Left kidney (tissue), 2 donors: ENCODE results near the gene TTC29. TPM values are rescaled to one million over a fixed set of nuclear protein-coding genes. Genes with fewer than 3 reads are reported as not detected.
"Not testable (repeated sequence)": the region's sequence is repeated elsewhere in the genome, so short reads cannot be mapped to it uniquely, and the experiment has no call there.

Experiments used
- DNase-seq: peaks from one replicate; pipeline ENCODE4 v3.0.0-alpha.2; 2013
- polyA plus RNA-seq: library from polyadenylated mRNA; unstranded; fragments of 120-200 nt; gene quantifications from one replicate; pipeline ENCODE4 v1.2.1, GENCODE V29; 2013; ENCODE audit not compliant: insufficient read length

The TTC29 gene
- polyA plus RNA-seq, 1 donor: 2.1 TPM

DNA sequence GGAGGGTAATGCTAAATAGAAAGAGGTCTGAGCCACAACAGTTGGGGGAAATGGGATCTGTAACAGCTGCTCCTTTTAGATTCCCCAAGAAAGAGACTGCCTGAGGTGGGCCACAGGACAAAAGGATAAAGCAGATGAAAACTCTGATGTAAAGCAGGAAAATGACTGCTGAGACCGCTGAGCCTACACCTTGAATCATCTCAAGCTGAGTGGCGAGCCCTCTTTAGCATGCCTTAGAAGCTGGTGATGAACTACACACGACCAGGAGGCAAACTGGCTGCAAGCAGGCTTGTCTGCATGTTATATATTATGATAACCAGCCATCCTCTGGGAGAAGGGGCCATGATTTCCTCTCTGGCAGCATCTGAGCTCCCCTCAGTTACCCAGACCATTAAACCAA lies 88.4 kb downstream of the TTC29 start:
- no peak for DNase-seq

DNA sequence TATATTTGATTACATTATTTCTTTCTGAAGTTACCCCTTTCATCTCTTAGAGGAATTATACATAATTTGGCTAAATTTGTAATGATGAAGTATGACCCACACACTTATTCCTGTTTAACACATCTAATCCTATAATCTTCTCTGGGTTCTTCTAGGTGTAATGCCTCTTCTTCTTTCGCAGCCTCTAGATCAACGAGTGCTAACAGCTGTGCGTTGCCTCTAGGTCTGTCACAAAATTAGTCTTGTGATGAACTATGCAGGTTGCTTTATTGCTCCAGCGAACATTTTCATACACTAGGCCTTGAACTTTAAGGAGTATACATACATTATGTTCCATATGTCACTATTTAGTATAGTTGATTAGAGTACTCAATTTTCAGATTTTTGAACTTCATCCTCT lies 89.9 kb downstream of the TTC29 start:
- no peak for DNase-seq

DNA sequence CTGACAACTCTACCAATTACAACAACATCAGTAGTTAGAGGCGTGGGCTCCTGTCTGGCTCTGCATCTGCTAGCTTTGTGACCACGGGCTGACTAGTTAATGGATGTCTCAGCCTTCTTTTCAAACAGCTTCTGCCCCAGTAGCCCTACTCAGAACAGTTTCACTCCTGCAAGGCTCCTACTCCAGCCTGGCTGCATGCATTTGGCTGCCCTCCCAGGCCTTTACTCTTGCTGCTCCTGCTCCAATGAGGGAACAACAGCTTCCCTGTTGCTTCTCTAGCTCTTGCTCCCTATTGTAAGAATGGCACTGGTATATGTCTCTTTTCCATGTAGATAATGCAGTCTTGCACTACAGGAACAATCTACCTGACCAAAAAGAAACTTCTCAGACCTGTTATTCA lies 93.3 kb downstream of the TTC29 start:
- no peak for DNase-seq

DNA sequence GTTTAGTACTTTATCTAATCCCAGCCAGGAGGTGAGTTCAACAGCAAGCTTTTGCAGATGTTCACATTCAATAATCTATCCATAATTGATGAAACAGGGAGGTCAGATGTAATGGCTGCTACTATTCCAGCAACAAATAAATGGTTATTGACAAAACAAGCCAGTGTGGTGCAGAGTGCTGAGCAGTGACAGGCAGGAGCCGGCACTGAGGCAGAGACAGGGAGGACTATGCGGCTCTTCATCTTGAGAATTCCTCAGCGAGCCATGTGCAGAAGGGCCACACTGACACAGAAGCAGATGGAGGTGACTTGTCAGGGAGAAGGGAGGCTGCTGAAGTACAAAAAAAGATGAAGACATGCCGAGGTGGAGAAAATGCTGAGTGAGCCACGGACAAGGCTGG lies 98.3 kb downstream of the TTC29 start:
- no peak for DNase-seq

DNA sequence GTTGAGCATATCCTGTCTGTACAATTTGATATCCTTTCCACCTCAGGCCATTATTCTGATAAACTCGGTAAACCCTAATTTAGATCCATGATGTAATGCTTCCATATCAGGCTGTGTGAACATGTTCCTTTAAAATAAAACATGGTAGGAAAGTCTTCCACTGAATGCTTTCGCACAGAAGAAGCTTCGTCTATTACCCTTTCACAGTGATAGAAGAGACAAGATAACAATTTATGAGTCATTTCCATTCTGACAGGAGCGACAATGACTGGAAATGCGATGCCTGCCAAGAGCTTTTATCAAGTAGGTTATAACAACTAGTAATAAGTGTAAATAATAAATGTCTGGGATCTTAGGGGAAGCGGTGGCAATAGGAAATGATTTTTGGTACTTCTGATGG lies 98.8 kb downstream of the TTC29 start:
- DNase-seq: no peak

DNA sequence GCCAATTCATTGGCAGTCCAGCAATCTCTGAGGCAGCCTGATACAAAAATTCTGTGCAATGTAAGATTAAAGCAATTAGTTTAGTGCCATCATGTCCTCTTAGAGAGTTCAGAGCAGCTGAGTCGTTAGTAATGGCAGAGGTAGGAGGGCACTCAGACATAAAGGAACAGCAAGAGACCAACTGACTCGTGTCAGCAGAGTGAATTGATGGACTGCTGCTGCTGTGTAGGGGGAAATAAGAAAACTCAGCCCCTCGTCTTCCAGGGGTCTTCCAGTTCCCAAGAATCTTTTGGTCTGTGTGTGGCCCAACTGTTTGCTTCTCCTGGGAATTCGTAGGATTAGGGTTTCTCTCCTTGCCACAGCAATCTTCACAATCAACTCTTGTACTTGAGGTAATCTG lies 100.9 kb downstream of the TTC29 start:
- DNase-seq: no peak

DNA sequence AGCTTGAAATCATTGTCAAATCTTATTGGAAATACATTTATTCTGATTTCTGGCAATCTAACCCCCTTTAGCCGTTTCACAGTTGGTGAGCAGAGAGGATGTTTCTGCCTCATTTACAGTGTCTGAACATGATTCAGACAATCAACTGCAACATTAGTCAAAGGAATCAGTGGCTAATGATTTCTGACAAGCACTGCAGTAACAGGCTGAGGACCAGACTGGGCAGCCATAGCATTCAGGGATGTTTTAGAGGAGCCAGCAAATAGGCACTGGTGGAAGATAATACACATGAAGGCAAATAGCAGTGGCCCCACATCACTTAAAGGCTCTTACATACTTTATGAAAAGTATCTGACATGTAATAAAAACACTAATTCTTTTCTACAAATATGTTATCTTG lies 102.8 kb downstream of the TTC29 start:
- DNase-seq: no peak

DNA sequence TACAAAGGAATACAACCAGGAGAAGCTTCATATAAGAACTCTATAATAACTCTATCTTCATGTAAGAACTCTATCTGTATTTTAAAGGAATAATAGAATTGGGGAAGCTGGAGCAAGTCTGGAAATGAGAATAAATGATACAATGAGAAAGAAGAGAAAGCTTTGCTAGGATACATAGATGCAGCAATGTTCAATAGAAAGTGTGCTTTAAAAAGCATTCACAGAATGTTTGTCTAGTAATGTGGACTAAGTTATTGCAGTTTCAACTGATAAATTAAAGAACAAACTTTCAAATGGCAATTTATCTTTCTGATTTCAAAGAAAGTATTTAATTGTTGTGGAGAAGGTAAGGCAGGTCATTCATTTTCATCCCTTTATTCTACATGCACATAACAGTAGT lies 104.9 kb downstream of the TTC29 start:
- DNase-seq: no peak

DNA sequence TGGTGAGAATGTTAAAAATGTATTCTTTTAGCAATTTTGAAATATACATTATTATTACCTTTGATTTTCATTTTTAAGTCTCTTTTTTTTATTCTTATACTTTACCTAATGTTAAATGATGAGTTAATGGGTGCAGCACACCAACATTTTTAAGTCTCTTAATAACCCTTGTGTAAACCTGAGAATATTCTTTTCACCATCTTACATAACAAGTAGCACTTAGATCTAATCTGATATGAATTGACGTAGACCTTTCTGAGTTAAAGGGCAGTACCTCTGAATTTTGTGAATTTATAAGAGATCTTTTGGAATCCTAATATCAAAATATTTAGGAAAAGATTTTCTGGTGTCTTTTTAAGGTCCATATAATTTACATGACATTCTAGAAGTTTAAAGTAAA lies 110.6 kb downstream of the TTC29 start:
- no peak for DNase-seq

DNA sequence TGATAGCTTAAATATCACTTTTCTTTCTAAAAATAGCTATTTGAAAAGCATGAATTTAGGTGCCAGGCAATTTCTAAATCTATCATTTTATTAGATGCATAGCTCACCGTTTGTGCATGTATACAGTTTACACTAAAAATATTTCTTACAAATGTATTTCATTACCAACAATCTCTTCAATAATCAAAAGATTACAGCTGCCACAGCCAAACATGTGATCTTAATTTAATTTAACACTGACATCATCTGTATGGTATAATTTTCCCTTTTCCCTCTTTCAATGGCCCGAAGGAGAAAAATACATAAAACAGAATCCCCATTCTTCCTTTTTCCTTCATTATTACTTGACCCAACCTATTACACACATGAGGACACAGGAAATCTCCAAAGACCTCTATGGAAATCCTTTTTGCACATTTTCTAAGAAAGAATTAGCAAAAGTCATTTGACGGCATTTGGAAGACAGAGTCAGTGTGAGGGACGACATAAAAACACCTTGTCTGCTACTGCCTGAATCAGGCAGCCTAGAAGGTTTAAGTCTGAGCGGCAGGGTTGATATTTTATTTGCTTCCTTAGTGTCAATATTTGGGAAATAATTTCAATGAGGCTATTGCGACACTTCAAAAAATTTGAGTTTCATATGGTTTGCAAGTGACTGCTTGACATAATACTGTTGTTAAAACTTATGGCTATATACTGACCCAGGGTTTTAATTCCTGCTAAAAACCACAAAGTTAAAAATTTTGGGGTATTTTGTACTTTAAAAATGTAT lies 111.2 kb downstream of the TTC29 start:
- no peak for DNase-seq

DNA sequence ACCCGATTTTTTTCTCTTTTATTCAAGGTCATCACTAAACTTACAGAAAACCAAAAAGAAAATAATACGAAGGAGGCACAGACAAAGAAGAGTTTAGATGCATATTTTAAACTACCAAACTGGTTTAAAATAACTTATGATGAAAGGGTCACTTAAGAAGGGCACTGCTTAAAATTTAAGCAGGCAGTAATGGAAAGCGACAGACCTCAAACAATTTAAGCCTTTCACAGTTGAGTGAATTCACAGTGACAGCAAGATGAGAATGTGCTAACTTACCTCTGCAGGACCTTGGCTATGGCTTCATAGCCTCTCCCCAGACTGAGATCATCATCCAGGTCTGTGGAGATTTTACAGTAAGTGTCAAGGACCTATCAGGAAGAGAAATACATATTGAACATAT lies 112.1 kb downstream of the TTC29 start:
- DNase-seq: no peak

DNA sequence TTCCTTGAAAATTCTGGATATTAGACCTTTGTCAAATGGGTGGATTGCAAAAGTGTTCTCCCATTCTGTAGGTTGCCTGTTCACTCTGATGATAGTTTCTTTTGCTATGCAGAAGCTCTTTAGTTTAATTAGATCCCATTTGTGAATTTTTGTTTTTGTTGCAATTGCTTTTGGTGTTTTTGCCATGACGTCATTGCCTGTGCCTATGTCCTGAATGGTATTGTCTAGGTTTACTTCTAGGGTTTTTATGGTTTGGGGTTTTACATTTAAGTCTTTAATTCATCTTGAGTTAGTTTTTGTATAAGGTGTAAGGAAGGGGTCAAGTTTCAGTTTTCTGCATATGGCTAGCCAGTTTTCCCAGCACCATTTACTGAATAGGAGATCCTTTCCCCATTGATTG lies 122.7 kb downstream of the TTC29 start:
- DNase-seq: not testable (repeated sequence)

DNA sequence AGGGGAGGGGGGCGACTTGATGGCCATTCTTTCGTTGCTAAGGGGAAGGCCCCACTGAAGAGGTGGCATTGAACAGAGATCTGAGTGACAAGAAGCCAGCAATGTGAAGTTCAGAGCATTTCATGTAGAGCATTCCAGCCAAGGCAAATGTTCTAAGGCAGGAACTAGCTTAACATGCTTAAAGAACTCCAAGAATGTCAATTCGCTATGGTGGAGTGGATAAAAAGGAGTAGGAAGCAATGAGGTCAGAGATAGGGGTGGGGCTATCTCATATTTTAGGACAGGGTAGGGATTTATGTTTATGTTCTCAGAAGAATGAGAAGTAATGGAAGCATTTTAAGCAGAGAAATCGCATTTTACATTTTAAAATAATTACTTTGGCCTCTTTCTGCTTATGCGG lies 130.9 kb downstream of the TTC29 start:
- DNase-seq: no peak

DNA sequence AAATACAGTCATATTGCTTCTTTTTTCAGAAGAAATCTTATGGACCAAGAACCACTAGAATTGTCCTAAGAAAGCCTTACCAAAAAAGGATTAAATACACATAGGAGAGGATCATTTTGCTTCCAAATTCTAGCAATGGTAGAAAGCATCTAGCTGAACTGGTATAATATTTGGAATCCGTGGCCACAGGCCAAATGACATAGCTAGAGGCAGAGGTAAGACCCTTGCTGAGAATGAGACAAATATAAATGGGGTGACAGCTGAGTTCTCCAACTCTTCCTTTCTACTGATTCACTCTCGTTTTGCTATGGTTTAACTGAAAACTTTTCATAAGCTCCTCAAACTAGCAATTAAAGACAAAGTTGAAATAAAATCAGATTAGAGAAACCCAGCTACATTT lies 150.0 kb downstream of the TTC29 start:
- no peak for DNase-seq

DNA sequence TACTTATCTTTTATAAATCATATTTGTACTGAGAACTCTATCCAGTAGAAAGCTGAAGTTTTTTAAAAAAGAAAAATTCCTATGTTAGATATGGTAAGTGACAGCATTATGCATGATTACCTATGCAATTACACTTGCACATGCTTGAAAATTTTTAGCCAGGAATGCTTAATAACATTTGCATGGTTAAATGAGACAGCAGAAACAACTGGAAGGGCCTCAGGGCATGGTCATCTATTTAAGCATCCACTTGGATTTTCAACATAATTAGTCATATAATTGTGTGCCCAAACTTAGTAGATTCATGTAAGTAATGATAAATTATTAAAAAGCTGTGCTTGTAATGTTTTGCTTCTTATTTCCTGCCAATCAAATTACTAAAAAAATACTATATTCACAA lies 151.9 kb downstream of the TTC29 start:
- DNase-seq: no peak

DNA sequence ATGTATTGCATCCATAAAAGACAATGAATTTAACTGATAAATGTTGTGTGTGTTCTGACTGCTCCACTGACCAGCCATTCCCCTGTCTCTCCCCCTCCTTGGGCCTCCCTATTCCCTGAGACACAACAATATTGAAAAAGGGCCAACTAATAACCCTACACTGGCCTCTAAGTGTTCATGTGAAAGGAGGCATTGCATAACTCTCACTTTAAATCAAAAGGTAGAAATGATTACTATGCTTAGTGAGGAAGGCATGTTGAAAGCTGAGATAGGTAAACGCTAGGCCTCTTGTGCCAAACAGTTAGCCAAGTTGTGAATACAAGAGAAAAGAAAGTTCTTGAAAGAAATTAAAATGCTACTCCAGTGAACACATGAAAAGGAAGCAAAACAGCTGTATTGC lies 154.2 kb downstream of the TTC29 start:
- DNase-seq: no peak

DNA sequence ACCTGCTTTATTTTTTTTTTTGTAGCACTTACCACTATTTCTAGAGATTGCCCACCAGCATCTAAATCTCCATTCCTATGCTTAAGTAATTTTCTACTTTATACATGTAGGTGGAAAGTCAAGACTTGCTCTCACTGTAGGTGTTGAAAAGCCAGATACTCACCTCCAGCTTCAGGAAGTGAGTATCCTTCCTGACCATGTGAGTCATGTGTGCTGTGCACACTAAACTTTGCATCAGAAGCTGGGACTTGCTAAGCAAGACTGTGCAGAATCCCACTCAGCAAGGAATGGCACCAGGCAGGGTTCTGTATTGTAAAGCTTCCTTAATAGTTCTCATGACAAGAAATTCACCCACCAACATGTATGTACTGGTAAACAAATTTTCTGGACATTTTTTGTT lies 155.1 kb downstream of the TTC29 start:
- DNase-seq: no peak

DNA sequence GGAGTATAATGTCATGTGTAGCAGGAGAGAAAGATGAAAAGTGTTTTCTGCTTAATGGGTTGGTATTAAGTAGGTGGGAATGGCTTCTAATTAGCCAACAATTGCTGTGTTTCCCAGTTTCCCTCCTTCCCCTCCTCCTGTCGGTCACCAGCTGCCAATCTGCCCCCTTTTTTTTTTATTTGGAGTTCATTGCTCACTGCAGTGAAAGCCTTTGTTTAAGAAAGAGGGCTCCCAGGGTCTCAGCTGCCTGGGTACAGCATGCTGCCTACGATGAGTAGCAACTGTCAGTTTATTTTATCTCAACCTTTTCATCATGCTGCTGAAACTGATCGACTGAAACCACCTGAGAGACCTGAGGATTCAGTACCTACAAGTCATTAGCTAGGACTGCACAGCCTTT lies 157.9 kb downstream of the TTC29 start:
- no peak for DNase-seq

DNA sequence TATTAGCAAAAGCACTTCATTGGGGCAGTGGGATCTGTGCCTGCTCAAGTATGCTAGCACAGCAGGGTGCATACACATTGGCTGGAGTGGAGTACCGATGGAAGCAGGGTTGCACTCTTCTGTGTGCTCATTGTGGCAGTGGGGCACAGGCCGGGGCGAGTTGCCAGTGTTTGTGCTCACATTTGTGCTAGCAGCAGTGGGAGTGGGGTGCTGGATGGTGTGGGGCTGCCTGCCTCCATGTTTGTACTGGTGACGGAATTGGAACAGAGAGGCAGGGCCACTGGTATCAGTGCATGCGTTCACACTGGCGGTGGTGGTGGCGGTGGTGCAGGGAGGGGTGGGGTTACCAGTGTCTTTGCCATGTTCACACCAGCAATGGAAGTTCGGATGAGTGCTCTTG lies 169.0 kb downstream of the TTC29 start:
- DNase-seq: no peak

DNA sequence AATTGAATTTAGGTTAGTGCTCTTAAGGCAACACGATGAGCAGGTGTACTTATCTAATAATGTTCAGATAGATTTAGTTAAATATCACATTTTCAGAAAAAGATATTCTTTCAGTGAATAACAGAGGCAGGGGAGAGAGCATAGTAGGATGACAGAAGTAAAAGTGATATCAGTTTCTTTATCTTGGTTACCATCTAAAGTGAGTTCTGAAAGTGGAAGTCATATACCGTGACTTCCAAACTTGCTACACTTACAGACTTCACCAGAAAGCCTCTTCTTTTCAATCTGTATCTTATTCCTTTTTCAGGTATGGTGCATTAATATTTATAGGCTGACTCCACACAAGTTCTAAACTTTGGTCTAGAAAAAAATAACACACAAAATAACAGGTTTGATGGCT lies 182.1 kb downstream of the TTC29 start:
- DNase-seq: no peak

DNA sequence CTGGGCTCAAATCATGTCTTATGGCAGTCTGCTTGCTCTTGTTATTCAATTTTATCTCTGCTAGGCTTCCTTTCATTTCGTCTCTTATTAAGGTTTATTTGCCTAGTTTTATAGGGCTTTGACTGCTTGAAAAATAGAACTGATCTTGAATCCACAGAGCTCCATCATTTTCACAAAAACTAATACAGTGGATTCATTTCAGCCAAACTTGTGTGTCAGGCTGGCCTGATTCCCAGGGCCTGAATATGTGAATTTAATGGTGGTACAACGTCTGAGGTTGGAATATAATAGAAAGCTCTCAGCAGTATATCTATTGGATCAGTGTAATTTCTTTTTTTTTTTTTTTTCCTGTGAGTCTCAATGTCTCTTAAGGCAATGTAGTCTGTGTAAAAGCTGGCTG lies 183.6 kb downstream of the TTC29 start:
- DNase-seq: no peak

DNA sequence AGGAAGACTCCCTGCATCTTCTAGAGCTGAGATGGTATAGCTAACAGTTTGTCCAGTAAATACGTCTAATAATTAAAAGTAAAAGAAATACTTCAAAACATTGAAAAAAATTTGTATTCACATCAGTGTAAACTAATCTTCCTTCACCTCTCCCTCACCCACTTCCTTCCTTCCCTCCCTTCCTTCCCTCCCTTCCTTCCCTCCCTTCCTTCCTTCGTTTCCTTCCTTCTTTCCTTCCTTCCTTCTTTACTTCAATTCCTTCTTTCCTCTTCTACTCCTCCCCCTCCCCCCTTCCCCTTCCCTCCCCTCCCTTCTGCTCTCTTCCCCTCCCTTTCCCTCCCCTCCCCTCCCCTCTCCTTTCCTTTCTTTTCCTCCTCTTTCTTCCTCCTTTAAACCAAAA lies 203.2 kb downstream of the TTC29 start:
- no peak for DNase-seq

DNA sequence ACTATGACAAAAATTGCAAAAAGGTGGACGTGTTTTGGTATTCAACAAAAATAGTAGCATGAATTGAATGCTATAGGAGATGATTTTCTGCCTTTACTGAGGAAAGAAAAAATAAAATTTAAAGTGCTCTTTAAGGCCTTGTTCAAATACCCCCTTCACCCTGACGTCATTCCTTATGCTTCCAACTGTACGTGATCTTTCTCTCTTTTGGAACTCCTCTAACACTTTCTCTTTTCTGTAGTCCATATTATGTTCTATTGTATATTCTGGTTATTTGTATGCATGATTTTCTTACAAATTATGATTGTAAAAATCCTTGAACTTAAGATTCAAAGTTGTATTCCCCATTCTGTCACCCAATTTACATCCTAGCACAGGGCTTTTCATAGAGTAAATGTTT lies 206.5 kb downstream of the TTC29 start:
- no peak for DNase-seq

DNA sequence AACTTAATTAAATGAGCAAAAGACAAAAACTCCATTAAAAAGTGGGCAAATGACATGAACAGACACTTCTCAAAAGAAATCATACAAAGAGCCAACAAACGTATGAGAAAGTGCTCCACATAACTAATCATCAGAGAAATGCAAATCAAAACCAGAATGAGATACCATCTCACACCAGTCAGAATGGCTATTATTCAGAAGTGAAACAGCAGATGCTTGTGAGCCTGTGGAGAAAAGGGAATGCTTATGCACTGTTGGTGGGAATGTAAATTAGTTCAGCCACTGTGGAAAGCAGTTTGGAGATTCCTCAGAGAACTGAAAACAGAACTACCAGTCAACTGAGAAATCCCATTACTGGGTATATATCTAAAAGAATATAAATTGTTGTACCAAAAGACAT lies 222.1 kb downstream of the TTC29 start:
- DNase-seq: not testable (repeated sequence)

DNA sequence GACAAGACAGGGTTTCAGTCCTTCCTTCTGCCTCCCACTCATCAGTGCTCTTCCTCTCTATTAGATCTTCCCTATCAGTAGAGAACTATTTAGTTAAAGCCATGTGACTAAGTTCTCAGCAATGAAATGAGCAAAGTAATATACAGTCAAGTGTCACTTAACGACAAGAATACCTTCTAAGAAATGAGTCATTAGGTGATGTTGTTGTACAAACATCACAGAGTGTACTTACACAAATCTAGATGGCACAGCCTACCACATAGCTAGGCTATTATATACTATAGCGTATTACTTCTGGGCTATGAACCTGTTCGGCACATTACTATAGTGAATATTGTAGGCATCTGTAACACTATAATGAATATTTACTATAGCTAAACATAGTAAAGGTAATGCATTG lies 235.7 kb downstream of the TTC29 start:
- DNase-seq: no peak
